Measurements from ENCODE around the gene ARL6IP6. TPM values are rescaled to one million over a fixed set of nuclear protein-coding genes. Genes with fewer than 3 reads are reported as not detected.
"Not testable (repeated sequence)": the region's sequence is repeated elsewhere in the genome, so short reads cannot be mapped to it uniquely, and the experiment has no call there.

ARL6IP6 gene
- total and polyA plus RNA-seq, 2 experiments from 2014 or later: 49.1 to 65.4 TPM

GRCh38 chr2:152739705-152740104, 21.3 kb downstream of the ARL6IP6 start:
- H3K9me2 ChIP-seq (ENCODE audit: insufficient read depth); H4K20me1 ChIP-seq (replicated peaks; ENCODE audit: insufficient read depth); ATAC-seq; H3K4me1 Mint-ChIP-seq; H3K4me2 ChIP-seq; H3K4me1 ChIP-seq (ENCODE audit: insufficient read depth); H2AFZ ChIP-seq; H3K4me3 ChIP-seq; H3K27me3 ChIP-seq (ENCODE audit: insufficient read depth); H3K27ac Mint-ChIP-seq; H3K27me3 Mint-ChIP-seq (ENCODE audit: insufficient read depth, low read depth, poor library complexity); H3K27ac ChIP-seq (ENCODE audit: low read depth); H3K4me3 Mint-ChIP-seq; H3K36me3 ChIP-seq (ENCODE audit: insufficient read depth); DNase-seq (ENCODE audit: low spot score); H3F3A ChIP-seq (replicated peaks; ENCODE audit: low read depth): not testable (repeated sequence)
- Mint-ChIP-seq H3K36me3 (ENCODE audit: low read depth) (peaks cover 53% of the 10 kb centered on the region), H3K9me3 (peaks cover 20% of the 10 kb centered on the region)
- peaks cover 12% of the 10 kb centered on the region; the same call in 1 of the 2 replicates for H3K79me2 ChIP-seq (replicated peaks; ENCODE audit: insufficient read depth)

- Histone ChIP-seq H4K20me1 (replicated peaks; ENCODE audit: insufficient read depth) (peaks cover 3% of the 10 kb centered on the region; the same call in 1 of the 2 replicates), H3K36me3 (ENCODE audit: insufficient read depth) (peaks cover 10% of the 10 kb centered on the region; the same call in 1 of the 2 replicates), H3K79me2 (replicated peaks; ENCODE audit: insufficient read depth) (peaks cover 7% of the 10 kb centered on the region; the same call in 1 of the 2 replicates), H3K4me1 (ENCODE audit: insufficient read depth) (no peaks in the 10 kb centered on the region), H3K4me3 (no peak overlapping the region), H3K27me3 (ENCODE audit: insufficient read depth) (no peaks in the 10 kb centered on the region), H3K27ac (ENCODE audit: low read depth) (no peak overlapping the region), H2AFZ (no peak overlapping the region), H3K4me2 (no peak overlapping the region), H3F3A (replicated peaks; ENCODE audit: low read depth) (no peaks in the 10 kb centered on the region), H3K9me2 (ENCODE audit: insufficient read depth) (no peaks in the 10 kb centered on the region)
- ATAC-seq: no peak
- DNase-seq (ENCODE audit: low spot score): peak; percentile 55
- H3K4me1 Mint-ChIP-seq: no peaks in the 10 kb centered on the region
- H3K27ac Mint-ChIP-seq: no peak overlapping the region
- H3K9me3 Mint-ChIP-seq: peaks cover 20% of the 10 kb centered on the region
- H3K4me3 Mint-ChIP-seq: no peak overlapping the region
- H3K27me3 Mint-ChIP-seq (ENCODE audit: insufficient read depth, low read depth, poor library complexity): peaks cover 1% of the 10 kb centered on the region
- TF ChIP-seq POLR2AphosphoS5 (IDR thresholded peaks at IDR 0.05; ENCODE audit: low read depth): no peak
- TF ChIP-seq CTCF (conservative IDR thresholded peaks at IDR 0.05; ENCODE audit: low read depth in 2 of 2): peak in 1 of 2 experiments; percentile 66; a peak in 3 of 4 replicates
- H3K36me3 Mint-ChIP-seq (ENCODE audit: low read depth): peaks cover 44% of the 10 kb centered on the region
Measured at GRCh38 chr2:152740743-152741328, 22.4 kb downstream of the ARL6IP6 start.

DNA sequence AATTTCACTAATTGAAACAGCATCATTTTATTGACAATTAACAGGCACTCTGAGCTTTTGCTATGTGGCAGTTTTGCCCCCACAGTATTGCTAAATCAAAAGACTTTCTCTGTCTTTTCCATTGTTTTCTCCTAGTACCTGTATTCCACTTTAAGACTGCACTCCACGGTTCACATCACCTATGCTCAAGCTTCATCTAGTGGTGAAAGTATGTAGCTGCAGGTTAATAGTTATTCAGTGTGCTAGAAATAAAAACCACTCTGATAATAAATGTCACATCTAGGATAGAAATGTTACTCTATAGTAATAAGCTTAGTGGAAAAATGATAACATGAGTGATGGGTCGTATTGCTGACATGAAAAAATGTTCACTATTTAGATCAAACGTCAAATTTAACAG, 24.6 kb downstream of the ARL6IP6 start:
- H3K9me2 ChIP-seq (ENCODE audit: insufficient read depth): no peaks in the 10 kb centered on the region
- Mint-ChIP-seq H3K36me3 (ENCODE audit: low read depth) (peaks cover 26% of the 10 kb centered on the region), H3K4me3 (no peak overlapping the region), H3K4me1 (no peaks in the 10 kb centered on the region), H3K27me3 (ENCODE audit: insufficient read depth, low read depth, poor library complexity) (peaks cover 1% of the 10 kb centered on the region), H3K9me3 (peaks cover 13% of the 10 kb centered on the region), H3K27ac (no peak overlapping the region)
- H3K79me2 ChIP-seq (replicated peaks; ENCODE audit: insufficient read depth): peaks cover 10% of the 10 kb centered on the region
- no peaks in the 10 kb centered on the region for H3F3A ChIP-seq (replicated peaks; ENCODE audit: low read depth)
- H2AFZ ChIP-seq: no peak overlapping the region
- H3K4me3 ChIP-seq: no peak overlapping the region
- TF ChIP-seq ETS1 (IDR thresholded peaks at IDR 0.05) (no peak), CREB1 (CRISPR knock-in tag; IDR thresholded peaks at IDR 0.05; ENCODE audit: low read depth) (no peak), CTCF (conservative IDR thresholded peaks at IDR 0.05; ENCODE audit: low read depth in 2 of 2) (peak; percentile 47 to 59)
- H3K4me2 ChIP-seq: no peak overlapping the region
- no peaks in the 10 kb centered on the region for H3K27me3 ChIP-seq (ENCODE audit: insufficient read depth)
- no peaks in the 10 kb centered on the region for H3K36me3 ChIP-seq (ENCODE audit: insufficient read depth)
- H3K27ac ChIP-seq (ENCODE audit: low read depth): no peak overlapping the region
- DNase-seq (ENCODE audit: low spot score) (peak; percentile 43), ATAC-seq (peak; percentile 42; the same call in 1 of the 3 replicates)
- peaks cover 3% of the 10 kb centered on the region; the same call in 1 of the 2 replicates for H4K20me1 ChIP-seq (replicated peaks; ENCODE audit: insufficient read depth)
- no peaks in the 10 kb centered on the region for H3K4me1 ChIP-seq (ENCODE audit: insufficient read depth)

- not testable (repeated sequence) for H3K4me3 ChIP-seq; H3F3A ChIP-seq (replicated peaks; ENCODE audit: low read depth); H3K36me3 ChIP-seq (ENCODE audit: insufficient read depth); H3K9me2 ChIP-seq (ENCODE audit: insufficient read depth); H3K79me2 ChIP-seq (replicated peaks; ENCODE audit: insufficient read depth); H3K4me2 ChIP-seq; H2AFZ ChIP-seq; H3K9me3 Mint-ChIP-seq; ATAC-seq; H4K20me1 ChIP-seq (replicated peaks; ENCODE audit: insufficient read depth); H3K27me3 Mint-ChIP-seq (ENCODE audit: insufficient read depth, low read depth, poor library complexity); H3K4me1 Mint-ChIP-seq; H3K4me1 ChIP-seq (ENCODE audit: insufficient read depth); H3K27ac ChIP-seq (ENCODE audit: low read depth); H3K4me3 Mint-ChIP-seq; H3K27me3 ChIP-seq (ENCODE audit: insufficient read depth); DNase-seq (ENCODE audit: low spot score)
- Mint-ChIP-seq H3K36me3 (ENCODE audit: low read depth) (peaks cover 21% of the 10 kb centered on the region; the same call in 2 of the 3 replicates), H3K27ac (peak overlapping the region; percentile 36; the same call in 1 of the 2 replicates)
Measured at GRCh38 chr2:152747751-152748150, 29.3 kb downstream of the ARL6IP6 start.
